Stimulated activated naive CD4-positive, alpha-beta T cell (primary cell): Measurements from ENCODE around the gene PDSS1.
A peak's percentile ranks its signal among the peaks of the same experiment; 100 is the strongest.
"Not testable (repeated sequence)": the region's sequence is repeated elsewhere in the genome, so short reads cannot be mapped to it uniquely, and the experiment has no call there.

Experiments used
- DNase-seq, 6 experiments: peaks; one replicate each; lab custom pipeline; 2025; lab: John Stamatoyannopoulos, UW

PDSS1 gene

GRCh38 chr10:26697163-26697921 is at the start of gene PDSS1:
Gene PDSS1 (plus strand): TSS chr10:26697701. CDS start chr10:26697712, 11 bp downstream.
- peak; percentile 26 to 71 (median 56) for DNase-seq

GRCh38 chr10:26648245-26648636 is 49.3 kb upstream of the PDSS1 start:
- DNase-seq, result not testable (repeated sequence)

- DNase-seq, result no peak
Observed at GRCh38 chr10:26650406-26650805, 47.1 kb upstream of the PDSS1 start.

GRCh38 chr10:26651476-26651875 is 46.0 kb upstream of the PDSS1 start:
- DNase-seq, result not testable (repeated sequence)

GRCh38 chr10:26653004-26653403 is 44.5 kb upstream of the PDSS1 start:
- no peak for DNase-seq

- DNase-seq, result no peak
Observed at GRCh38 chr10:26655746-26656145, 41.8 kb upstream of the PDSS1 start.

- no peak for DNase-seq
Observed at GRCh38 chr10:26662864-26663263, 34.6 kb upstream of the PDSS1 start.

- no peak for DNase-seq
Observed at GRCh38 chr10:26665080-26666048, 32.1 kb upstream of the PDSS1 start.

GRCh38 chr10:26675873-26676257 is 21.6 kb upstream of the PDSS1 start:
- DNase-seq, result no peak

- no peak for DNase-seq
Observed at GRCh38 chr10:26679588-26679987, 17.9 kb upstream of the PDSS1 start.

GRCh38 chr10:26681076-26681475 is 16.4 kb upstream of the PDSS1 start:
- DNase-seq, result no peak

- not testable (repeated sequence) for DNase-seq
Observed at GRCh38 chr10:26681971-26682370, 15.5 kb upstream of the PDSS1 start.

- DNase-seq, result peak in 3 of 6 experiments; percentile 83 to 90 (median 86)
Observed at GRCh38 chr10:26682931-26683330, 14.6 kb upstream of the PDSS1 start.

- peak in 3 of 6 experiments; percentile 13 to 48 (median 40) for DNase-seq
Observed at GRCh38 chr10:26684667-26685264, 12.7 kb upstream of the PDSS1 start.

- DNase-seq, result no peak
Observed at GRCh38 chr10:26685441-26685840, 12.1 kb upstream of the PDSS1 start.

- DNase-seq, result peak in 2 of 6 experiments; percentile 6 to 19
Observed at GRCh38 chr10:26689399-26689798, 8.1 kb upstream of the PDSS1 start.

- no peak for DNase-seq
Observed at GRCh38 chr10:26690731-26691475, 6.6 kb upstream of the PDSS1 start.

- not testable (repeated sequence) for DNase-seq
Observed at GRCh38 chr10:26694536-26694935, 3.0 kb upstream of the PDSS1 start.

GRCh38 chr10:26696786-26697162 is 727 bp upstream of the PDSS1 start:
- DNase-seq, result no peak

GRCh38 chr10:26697922-26698608 is 564 bp downstream of the PDSS1 start:
- peak in 1 of 6 experiments; percentile 33 for DNase-seq

GRCh38 chr10:26698909-26699308 is 1.4 kb downstream of the PDSS1 start:
- no peak for DNase-seq
